Measurements from ENCODE around the gene HOXA13.

HOXA13 gene

GRCh38 chr7:27199849-27200760 is at the start of gene HOXA13:
Gene HOXA13 (minus strand): TSS chr7:27200091. CDS start chr7:27200077, 14 bp downstream.
- DNase-seq, result peak; percentile 35

- no peak for DNase-seq
Measured at GRCh38 chr7:27248911-27249723, 49.2 kb upstream of the HOXA13 start.

- DNase-seq, result no peak
Measured at GRCh38 chr7:27248427-27248806, 48.5 kb upstream of the HOXA13 start.

- no peak for DNase-seq
Measured at GRCh38 chr7:27247452-27248426, 47.8 kb upstream of the HOXA13 start.

GRCh38 chr7:27247000-27247399 is 47.1 kb upstream of the HOXA13 start:
- DNase-seq, result no peak

- DNase-seq, result no peak
Measured at GRCh38 chr7:27245798-27246691, 46.2 kb upstream of the HOXA13 start.

- DNase-seq, result no peak
Measured at GRCh38 chr7:27245124-27245797, 45.4 kb upstream of the HOXA13 start.

GRCh38 chr7:27244488-27245123 is 44.7 kb upstream of the HOXA13 start:
- no peak for DNase-seq

GRCh38 chr7:27243340-27244163 is 43.7 kb upstream of the HOXA13 start:
- no peak for DNase-seq

GRCh38 chr7:27242555-27243339 is 42.9 kb upstream of the HOXA13 start, which contains the start of gene EVX1:
Gene EVX1 (plus strand): TSS chr7:27242802. CDS start chr7:27243031, 229 bp downstream.
- DNase-seq, result no peak

GRCh38 chr7:27242154-27242553 is 42.3 kb upstream of the HOXA13 start:
- DNase-seq, result no peak

GRCh38 chr7:27241189-27242056 is 41.5 kb upstream of the HOXA13 start:
- DNase-seq, result no peak

GRCh38 chr7:27240015-27240731 is 40.3 kb upstream of the HOXA13 start:
- no peak for DNase-seq

GRCh38 chr7:27239387-27240014 is 39.6 kb upstream of the HOXA13 start:
- no peak for DNase-seq

- no peak for DNase-seq
Measured at GRCh38 chr7:27238979-27239386, 39.1 kb upstream of the HOXA13 start.

- DNase-seq, result no peak
Measured at GRCh38 chr7:27237735-27238334, 37.9 kb upstream of the HOXA13 start.

Measured in DMS 273 treated with DMSO at 0.1 percent for 48 hours (cell line).